GM21526 (cell line): Measurements from ENCODE around the gene UPF2.
"Not testable (repeated sequence)": the region's sequence is repeated elsewhere in the genome, so short reads cannot be mapped to it uniquely, and the experiment has no call there.

ENCODE experiments used
- ATAC-seq: cut with Tn5 transposase; IDR thresholded peaks from one replicate; pipeline ENCODE4 v1.9.1; 2021; ENCODE audit warnings: moderate library complexity; ENCODE audit not compliant: unreplicated experiment, low FRiP score

UPF2 gene

DNA sequence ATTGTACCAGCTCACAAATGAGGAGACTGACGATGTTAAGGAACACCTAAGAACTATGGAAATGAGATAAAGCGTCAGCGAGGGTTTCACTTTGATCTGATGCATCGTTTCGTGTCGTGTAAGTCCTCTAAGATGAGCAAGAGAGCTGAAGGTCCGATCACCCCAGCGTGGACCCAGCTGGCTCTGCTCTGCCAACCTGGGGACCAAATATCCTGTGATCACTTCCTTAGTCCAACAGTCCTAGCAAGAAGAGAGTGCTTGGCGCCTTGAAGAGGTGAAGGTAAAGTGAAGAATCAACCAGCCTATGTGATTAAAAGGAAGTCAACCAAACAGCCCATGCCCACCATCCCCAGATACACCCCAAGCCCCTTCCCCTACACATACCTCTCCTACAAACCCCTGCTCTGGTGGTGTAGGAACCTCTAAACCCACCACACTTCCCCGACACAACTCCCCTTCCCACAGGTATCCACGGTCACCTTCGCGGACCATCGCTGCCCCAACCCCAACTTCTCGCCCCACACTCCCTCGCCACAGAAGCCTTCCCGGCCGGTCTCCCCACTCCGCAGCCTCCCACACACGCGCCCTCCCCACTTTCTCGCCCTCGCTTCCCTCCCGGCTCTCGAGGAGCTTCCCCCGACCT is 722 bp downstream of the UPF2 start:
- no peak for ATAC-seq

DNA sequence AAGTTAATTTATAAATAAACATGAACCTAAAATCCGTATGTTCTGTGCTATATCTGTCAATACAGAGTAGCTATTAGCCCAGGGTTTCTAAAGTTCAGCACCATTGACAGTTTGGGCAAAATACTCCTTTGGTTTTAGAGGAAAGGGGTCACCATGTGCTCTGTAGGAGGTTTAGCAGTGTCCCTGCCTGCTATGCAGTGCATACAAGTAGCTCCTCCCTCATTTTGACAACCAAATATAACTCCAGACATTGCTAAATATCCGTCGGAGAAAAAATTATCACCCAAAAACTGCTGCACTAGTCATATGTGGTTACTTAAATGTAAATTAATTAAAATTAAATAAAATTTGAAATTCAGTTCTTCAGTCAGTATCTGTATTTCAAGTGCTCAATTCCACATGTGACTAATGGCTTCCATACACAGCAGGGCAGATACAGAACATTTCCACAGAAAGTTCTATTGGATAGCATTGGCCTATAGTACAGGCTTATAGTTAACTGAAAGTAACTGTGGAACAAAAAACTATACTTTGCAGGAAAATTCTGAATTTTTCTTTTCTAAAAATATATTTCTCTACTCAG is 6.4 kb downstream of the UPF2 start:
- ATAC-seq: no peak

DNA sequence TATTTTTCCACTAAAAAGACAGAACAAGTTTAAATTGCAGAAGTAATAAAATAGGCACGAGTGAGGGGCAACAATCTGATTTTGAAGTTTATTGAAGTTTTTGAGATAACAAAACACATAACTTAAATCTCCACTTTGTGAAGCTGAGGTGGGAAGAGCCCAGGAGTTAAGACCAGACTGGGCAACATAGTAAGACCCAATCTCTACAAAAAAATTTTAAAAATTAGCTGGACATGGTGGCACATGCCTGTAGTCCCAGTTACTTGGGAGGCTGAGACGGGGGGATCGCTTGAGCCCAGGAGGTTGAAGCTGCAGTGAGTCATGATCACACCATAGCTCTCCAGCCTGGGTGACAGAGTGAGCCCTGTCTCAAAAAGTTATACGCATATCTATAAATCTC is 11.2 kb downstream of the UPF2 start:
- ATAC-seq: no peak

DNA sequence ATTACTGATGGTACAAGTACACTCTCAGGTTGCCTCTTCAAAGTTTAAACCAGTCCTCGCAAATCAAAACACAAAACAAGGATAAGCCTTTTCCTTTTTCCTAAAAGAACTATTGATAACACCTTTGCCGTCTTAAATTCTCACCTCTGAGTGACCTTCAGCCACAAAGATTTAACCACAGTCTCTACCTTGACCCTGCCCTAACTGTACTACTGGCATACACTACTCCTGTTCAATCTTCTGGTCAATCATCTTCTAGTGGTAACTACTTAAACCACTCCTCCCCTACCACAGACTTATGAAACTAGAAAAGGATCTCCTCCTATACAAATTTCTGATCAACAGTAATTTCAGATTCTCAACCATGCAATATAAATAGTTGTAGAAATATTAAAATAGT is 15.1 kb downstream of the UPF2 start:
- no peak for ATAC-seq

DNA sequence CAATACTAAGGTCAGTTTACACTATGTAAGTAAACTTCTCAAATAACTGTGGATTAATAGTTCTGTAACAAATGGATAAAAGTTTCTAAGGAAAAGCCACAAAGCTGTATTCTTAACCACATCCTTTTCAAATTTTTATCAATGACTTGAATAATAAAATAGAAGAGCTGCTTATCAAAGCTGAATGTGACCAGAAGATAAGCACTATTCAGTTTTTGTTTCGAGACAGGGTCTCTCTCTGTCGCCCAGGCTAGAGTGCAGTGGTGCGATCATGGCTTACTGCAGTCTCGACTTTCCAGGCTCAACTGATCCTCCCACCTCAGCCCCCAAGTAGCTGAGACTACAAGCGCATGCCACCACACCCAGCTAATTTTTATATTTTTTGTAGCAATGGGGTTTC is 17.0 kb downstream of the UPF2 start:
- no peak for ATAC-seq

DNA sequence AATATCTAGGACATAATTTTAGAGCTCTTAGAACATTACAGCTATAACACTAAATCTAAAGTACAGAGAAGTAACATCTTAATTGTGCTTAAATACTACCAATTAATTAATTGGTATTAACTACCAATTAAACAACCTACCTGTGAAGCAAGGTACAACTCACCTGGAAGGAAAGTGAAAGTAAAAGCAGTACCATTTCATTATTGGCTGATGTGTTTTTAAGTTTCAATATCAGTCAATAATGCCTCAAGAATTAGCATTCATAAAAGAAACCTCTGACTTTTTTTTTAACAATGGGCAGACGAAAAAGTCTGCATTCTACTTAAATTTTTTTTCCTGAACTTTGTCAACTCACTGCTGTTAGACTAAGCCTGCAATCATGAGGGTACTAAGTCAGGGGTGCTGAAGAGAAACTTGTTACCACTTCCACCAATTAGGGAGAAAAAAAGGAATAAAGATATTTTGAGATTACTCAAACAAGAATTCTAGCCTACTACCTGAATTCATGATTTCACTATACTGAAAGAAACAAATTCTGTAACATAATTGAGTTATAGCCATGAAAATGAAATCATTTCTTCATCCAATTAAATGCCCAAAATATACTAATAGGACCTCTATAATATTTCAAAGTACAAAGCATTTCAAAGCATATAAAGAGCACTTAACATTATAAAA is 19.9 kb downstream of the UPF2 start:
- ATAC-seq: no peak

DNA sequence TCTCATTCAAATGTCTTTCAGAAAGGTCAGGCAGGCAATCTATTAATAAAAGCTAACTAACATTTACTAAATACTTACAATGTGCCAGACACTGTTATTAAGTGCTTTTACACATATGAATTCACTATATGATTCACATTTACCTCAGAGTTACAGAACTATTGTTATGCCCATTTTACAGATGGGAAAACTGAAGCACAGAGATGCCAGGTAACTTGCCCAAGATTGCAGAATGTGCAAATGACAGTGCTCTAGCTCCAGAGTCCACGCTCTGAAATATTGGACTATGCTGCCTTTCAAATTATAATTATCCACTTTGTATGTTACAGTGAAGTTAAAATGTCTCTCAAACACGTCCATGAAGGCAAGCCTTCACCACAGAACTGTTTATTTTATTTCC is 22.0 kb downstream of the UPF2 start:
- no peak for ATAC-seq

DNA sequence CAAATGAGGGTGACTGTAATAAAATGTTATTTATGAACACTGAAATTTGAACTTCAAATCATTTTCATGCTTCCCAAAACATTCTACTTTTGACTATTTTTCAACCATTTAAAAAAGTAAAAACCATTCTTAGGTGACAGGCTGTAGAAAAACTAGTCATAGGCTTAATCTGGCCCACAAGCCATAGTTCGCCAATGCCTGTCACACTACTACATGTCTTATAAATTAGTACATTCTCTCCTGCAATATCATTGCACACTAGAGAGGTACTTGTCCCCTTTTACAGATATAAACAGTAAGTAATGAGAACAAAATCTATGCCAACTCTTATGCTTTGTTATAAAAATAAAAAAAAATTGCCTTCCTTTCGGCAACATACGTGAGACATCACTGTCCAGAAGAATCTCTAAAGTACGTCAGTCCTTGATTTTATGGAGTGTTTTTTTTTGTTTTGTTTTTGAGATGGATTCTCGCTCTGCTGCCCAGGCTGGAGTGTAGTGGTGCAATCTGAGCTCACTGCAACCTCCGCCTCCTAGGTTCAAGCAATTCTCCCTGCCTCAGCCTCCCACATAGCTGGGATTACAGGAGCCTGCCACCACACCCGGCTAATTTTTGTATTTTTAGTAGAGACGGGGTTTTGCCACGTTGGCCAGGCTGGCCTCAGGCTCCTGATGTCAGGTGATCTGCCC is 23.2 kb downstream of the UPF2 start:
- ATAC-seq: no peak

DNA sequence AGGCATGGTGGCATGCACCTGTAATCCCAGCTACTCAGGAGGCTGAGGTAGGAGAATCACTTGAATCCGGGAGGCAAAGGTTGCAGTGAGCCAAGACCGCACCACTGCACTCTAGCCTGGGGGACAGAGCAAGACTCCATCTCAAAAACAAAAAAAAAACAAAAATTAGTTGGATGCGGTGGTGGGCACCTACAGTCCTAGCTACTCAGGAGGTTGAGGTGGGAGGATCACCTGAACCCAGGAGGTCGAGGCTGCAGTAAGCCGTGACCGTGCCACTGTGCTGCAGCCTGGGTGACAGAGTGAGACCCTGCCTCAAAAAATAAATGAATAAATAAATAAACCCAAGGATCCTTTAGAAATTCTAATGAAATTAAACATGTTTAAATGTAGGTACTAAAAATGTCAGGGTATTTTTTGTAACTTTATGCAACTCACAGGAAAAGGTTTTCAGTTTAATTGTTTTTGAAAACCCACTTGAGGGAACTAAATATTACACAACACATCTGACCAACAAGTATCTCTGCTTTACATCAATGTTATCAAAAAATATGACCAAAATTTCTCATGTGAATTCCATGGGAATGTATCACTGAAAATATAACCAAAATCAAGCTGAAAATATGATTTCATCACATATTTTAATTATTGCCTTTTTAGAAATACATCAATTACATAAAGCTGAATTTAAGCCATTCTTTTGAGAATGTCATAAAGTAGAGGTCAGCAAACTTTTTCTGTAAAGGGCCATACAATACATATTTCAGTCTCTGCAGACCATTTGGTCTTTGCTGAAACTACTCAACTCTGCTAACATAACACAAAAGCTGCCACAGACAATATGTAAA is 23.9 kb downstream of the UPF2 start:
- ATAC-seq: no peak

DNA sequence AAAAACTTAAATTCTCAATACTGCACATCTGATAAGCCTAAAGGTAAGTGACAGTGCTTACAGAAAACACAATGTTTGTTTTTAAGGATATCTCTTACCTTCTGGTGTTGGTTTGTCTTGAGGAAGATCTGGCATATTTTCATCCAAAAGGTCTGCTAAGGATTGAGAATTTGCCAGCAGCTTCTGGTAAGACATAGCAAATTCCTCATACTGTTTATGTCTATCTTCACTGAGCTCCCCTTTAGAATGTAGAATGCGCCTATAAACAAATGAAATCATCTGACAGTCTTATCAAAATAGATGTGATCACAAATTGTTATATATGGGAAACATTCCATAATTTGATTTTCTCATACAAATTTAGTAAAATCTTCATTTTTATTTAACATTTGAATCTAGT is 28.7 kb downstream of the UPF2 start:
- ATAC-seq: no peak

DNA sequence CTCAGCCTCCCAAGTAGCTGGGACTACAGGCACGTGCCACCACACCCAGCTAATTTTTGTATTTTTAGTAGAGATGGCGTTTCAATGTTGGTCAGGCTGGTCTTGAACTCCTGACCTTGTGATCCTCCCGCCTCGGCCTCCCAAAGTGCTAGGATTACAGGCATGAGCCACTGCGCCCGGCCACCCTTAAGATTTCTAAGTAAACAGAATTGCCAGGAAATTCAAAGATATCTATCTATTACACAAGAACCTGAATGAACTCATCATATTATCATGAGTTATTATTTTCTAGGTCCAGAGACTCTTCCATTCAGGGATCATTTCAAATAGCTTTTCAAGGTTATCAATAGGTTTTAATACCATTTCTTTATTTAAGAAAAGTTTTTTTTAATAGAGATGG is 29.2 kb downstream of the UPF2 start:
- ATAC-seq: not testable (repeated sequence)

DNA sequence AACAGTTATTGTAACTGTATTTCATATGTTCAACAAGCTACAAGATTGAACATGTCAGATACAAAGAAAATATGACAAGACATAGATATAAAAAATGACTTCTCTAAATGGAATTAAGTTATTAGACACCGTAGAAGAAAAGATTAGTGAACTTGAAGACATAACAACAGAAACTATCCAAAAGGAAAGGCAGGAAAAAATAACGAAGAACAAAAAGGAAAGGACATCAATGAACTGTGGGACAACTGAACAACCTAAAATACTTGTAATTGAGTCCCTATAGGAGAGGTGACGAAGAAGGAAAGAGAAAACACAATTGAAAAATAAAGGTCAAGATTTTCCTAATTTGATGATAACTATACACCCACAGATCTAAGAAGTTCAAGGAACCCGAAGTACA is 32.3 kb downstream of the UPF2 start:
- no peak for ATAC-seq

DNA sequence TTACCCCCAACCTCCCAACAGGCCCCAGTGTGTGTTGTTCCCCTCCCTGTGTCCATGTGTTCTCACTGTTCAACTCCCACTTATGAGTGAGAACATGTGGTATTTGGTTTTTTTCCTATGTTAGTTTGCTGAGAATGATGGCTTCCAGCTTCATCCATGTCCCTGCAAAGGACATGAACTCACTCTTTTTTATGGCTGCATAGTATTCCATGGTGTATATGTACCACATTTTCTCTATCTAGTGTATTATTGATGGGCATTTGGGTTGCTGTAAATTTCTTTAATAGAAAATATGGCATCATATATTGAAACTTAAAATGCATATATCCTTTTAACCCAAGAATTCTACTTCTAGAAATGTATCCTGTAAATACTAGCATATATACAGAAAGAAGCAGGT is 33.8 kb downstream of the UPF2 start:
- ATAC-seq: not testable (repeated sequence)

DNA sequence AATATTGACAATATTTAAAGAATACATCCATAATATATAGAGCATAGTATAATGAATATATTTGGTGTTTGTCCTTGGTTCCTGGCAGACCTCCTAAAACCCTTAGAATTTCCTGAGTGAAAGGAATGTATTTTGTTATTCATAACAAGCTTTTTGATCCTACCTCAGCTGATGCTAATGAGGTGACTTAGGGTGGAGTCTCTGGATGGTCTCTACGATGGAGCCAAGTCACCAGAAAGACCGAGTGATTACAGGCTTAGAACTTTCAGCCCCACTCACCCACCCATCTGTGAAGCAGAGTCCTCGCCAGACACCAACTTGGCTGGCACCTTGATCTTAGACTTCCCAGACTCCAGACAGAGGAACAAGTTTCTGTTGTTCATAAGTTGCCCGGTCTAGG is 35.9 kb downstream of the UPF2 start:
- ATAC-seq: no peak

DNA sequence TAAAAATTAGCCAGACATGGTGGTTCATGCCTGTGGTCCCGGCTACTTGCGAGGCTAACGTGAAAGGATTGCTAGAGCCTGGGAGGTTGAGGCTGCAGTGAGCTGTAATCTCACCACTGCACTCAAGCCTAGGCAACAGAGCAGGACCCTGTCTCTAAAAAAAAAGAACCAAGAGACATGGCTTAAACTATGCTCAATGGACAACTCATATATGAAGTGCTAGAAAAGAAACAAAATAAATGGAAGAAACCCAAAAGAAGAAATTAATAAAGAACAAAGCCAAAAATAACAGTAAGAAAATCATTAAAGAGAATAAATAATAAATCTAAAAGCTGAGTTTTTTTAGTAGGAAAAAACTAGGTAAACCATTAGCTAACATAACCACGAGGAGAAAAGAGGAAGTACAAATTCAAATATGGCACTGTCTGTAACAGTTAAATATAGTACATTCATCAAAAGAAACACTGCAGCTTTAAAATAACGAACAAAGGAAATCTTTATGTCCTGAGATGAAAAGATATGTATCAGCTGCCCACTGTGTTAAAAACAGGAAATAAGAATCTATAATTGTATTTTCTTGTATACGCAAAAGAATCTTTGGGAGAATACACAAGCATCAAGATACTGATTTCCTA is 48.7 kb downstream of the UPF2 start:
- no peak for ATAC-seq

DNA sequence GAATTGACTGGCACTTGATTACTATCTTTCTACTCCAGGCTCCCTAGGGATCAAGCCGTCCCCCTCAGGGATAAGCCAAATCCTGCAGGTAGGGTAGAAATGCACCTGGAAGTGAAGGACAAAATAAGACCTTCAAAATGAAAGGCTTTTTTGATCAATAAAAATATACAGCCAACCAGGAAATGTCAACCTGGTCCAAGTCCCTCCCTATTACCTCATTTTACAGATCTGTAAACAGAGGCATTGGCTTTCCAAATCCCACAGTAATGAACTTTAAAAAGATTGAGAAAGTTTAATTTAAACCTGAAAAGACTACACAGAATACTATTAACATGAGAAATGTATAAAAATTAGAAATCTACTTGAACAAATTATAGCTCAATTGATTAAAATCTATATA is 53.7 kb downstream of the UPF2 start:
- ATAC-seq: no peak

DNA sequence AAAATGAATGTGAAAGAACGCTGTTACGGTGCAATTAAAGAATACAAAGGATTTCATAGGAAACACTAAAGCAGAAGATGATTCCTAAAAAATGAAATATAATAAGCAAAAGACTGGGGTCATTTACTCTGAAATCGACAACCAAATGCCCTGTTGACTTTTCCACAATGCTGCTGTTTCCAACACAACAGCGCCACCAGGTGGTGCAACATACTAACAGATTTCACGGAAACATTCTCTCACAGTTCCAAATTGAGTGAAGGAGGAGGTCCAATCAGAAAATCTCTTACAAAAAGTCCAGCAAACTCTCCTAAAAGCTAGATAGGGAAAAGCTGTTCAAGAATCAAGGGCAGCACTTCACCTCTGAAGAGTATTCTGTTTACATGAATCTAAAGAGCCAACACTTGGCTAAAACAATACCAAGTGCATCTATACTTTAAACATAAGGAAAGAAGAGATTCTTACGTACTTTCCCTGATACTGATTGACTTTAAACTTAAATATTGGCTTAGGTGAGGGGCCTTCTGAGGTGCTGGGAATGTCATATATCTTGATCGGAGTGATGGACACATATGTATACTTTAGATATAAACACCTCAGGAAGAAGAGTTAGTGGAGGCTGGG is 55.9 kb downstream of the UPF2 start:
- no peak for ATAC-seq

DNA sequence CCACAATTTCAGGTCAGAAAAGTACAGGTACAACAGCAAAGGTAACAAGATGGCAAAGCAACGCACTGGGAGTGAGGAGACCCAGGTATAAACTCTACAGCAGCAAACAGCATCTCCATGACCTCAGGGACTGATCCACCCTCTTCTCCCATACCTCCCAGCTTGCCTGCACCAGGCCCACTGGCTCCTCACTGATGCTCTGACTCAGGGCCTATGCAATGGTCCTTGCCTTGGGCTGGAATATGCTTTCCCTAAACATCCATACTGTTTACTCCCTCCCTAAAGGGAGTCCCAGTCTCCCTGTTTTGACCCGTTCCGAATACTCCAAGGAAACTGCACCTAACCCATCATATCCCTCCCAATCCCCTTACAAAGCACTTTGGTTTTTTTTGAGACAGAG is 60.4 kb downstream of the UPF2 start:
- ATAC-seq: no peak

DNA sequence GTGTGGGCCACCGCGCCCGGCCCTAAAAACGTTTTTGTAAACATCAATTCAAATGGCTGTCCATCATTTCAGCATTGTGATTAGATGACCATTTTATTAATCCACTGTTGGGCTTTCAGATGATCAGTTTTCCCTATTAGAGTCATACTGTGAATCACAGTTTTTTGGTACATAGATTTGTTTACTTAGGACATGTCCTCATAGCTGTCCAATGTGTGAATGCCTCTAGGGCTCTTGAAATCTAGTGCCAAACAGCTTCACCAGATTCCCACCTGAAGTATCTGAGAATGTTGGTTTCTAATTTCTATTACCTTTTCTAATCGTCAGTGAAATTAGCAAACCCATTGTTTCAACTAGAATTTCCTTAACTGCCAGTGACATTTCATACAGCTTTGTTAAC is 66.8 kb downstream of the UPF2 start:
- ATAC-seq: no peak

DNA sequence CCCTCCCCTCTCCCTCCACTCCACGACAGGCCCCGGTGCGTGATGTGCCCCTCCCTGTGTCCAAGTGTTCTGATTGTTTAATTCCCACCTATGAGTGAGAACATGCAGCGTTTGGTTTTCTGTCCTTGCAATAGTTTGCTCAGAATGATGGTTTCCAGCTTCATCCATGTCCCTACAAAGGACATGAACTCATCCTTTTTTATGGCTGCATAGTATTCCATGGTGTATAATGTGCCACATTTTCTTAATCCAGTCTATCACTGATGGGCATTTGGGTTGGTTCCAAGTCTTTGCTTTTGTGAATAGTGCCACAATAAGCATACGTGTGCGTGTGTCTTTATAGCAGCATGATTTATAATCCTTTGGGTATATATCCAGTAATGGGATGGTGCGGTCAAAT is 70.1 kb downstream of the UPF2 start:
- not testable (repeated sequence) for ATAC-seq
